HepG2 (cell line): ENCODE data around the gene TMEM14B. TPM values are rescaled to one million over a fixed set of nuclear protein-coding genes. Genes with fewer than 3 reads are reported as not detected.

Experiments used
- ATAC-seq: fragments of 200-7000 bp; cut with Tn5 transposase; 3 replicates; pipeline ENCODE4 v1.9.1; 2020; ENCODE audit warnings: mild to moderate bottlenecking, moderate library complexity
- BruUV-seq: library from RNA; stranded (reverse); fragments of 400-500 nt; replicated peaks from 2 replicates; lab custom pipeline; 2021; lab: Mats Ljungman, UMichigan
- CTCF ChIA-PET: fragments of 300-600 bp; formaldehyde crosslinking; extraction: SDS; loops from one replicate; lab custom pipeline; 2021; ENCODE audit warnings: low total read pairs, inconsistent platforms, low intra/inter-chr PET ratio; lab: Yijun Ruan, JAX
- POLR2A ChIA-PET: fragments of 350-600 bp; sonication (Branson Sonifier 250); formaldehyde crosslinking; loops from one replicate; lab custom pipeline; 2020; ENCODE audit warnings: antibody characterized with exemption, inconsistent platforms; lab: Yijun Ruan, JAX
- DNase-seq: peaks from one replicate; pipeline ENCODE4 v3.0.0-alpha.2; 2015; ENCODE audit warnings: low spot score
- FAIRE-seq: peaks from 3 replicates; lab custom pipeline; 2011; peaks lifted over from hg19 to GRCh38; lab: Jason Lieb, UNC
- H2AFZ ChIP-seq: one replicate; pipeline ENCODE4 v1.6.1; 2011; ENCODE audit warnings: low read length, inconsistent platforms
- H3K27ac ChIP-seq: fragments of 300-600 bp; 3 replicates; pipeline ENCODE4 v1.8.0; 2011; ENCODE audit warnings: mixed run types, mild to moderate bottlenecking, mixed read lengths, low read length, inconsistent platforms; ENCODE audit not compliant: insufficient read depth; ENCODE audit errors: extremely low read length
- H3K27me3 ChIP-seq, 2 experiments: fragments of 200-600 bp in 1 of 2; 2 replicates in 1 of 2; 3 replicates in 1 of 2; pipeline versions ENCODE4 v1.6.0 to v1.8.0; 2011; ENCODE audit warnings: low read length in 2 of 2, mild to moderate bottlenecking in 2 of 2, moderate library complexity in 2 of 2, inconsistent platforms in 1 of 2; ENCODE audit not compliant: insufficient read depth in 2 of 2, control insufficient read depth in 1 of 2
- H3K36me3 ChIP-seq, 2 experiments: fragments of 200-600 bp in 1 of 2; replicated peaks in 1 of 2; 2 replicates in 1 of 2; 3 replicates in 1 of 2; pipeline versions ENCODE4 v1.5.1 to v1.8.0; 2011; ENCODE audit warnings: low read length in 2 of 2, inconsistent platforms in 1 of 2; ENCODE audit not compliant: insufficient read depth in 2 of 2, control insufficient read depth in 1 of 2
- H3K4me1 ChIP-seq: 2 replicates; pipeline ENCODE4 v1.5.1; 2012; ENCODE audit warnings: low read length, inconsistent platforms; ENCODE audit not compliant: insufficient read depth
- H3K4me2 ChIP-seq: 2 replicates; pipeline ENCODE4 v1.6.0; 2011; ENCODE audit warnings: low read depth, low read length, inconsistent platforms
- H3K4me3 ChIP-seq, 3 experiments: fragments of 200-600 bp in 1 of 3; sonication (generic), shearing (Covaris generic) in 1 of 3; replicated peaks in 1 of 3; 2 replicates each; pipeline ENCODE4 v1.5.1; 2011 to 2016; ENCODE audit warnings: low read length in 3 of 3, inconsistent platforms in 2 of 3, low read depth in 2 of 3, mild to moderate bottlenecking in 2 of 3, control low read depth in 1 of 3, mixed read lengths in 1 of 3; ENCODE audit not compliant: insufficient read depth in 1 of 3
- H3K79me2 ChIP-seq: one replicate; pipeline ENCODE4 v1.6.1; 2011; ENCODE audit warnings: low read length, inconsistent platforms; ENCODE audit not compliant: insufficient read depth
- H3K9ac ChIP-seq: 2 replicates; pipeline ENCODE4 v1.6.0; 2011; ENCODE audit warnings: mild to moderate bottlenecking, low read depth, low read length, inconsistent platforms; ENCODE audit not compliant: insufficient read depth
- H3K9me3 ChIP-seq: 2 replicates; pipeline ENCODE4 v1.5.1; 2012; ENCODE audit warnings: mild to moderate bottlenecking, low read length
- H4K20me1 ChIP-seq: 2 replicates; pipeline ENCODE4 v1.6.0; 2011; ENCODE audit warnings: inconsistent platforms, mild to moderate bottlenecking, low read length, moderate library complexity; ENCODE audit not compliant: insufficient read depth
- ARNTL ChIP-seq: sonication (generic); formaldehyde crosslinking; IDR thresholded peaks from 2 replicates; pipeline ENCODE4 v1.4.0; 2020; ENCODE audit warnings: mild to moderate bottlenecking, missing genetic modification reagents
- GATAD2A ChIP-seq: IDR thresholded peaks from 2 replicates; pipeline ENCODE4 v1.6.1; 2016
- IRF2 ChIP-seq: IDR thresholded peaks from 2 replicates; pipeline ENCODE4 v1.6.1; 2018; ENCODE audit warnings: missing genetic modification reagents, missing compliant biosample characterization
- KIAA2018 ChIP-seq: sonication (generic); formaldehyde crosslinking; IDR thresholded peaks from 2 replicates; pipeline ENCODE4 v1.5.0; 2020; ENCODE audit warnings: mild to moderate bottlenecking, missing genetic modification reagents, borderline replicate concordance
- KLF12 ChIP-seq: sonication (generic); formaldehyde crosslinking; IDR thresholded peaks from 2 replicates; pipeline ENCODE4 v1.4.0; 2020; ENCODE audit warnings: missing genetic modification reagents, borderline replicate concordance
- ZNF234 ChIP-seq: sonication (generic); formaldehyde crosslinking; conservative IDR thresholded peaks from 2 replicates; pipeline ENCODE4 v1.5.1; 2020; ENCODE audit warnings: mild to moderate bottlenecking, missing genetic modification reagents
- ZNF292 ChIP-seq: sonication (generic); formaldehyde crosslinking; IDR thresholded peaks from 2 replicates; pipeline ENCODE4 v1.8.1; 2022; ENCODE audit warnings: mild to moderate bottlenecking, low read depth, missing genetic modification reagents, borderline replicate concordance
- ZNF331 ChIP-seq: sonication (generic); formaldehyde crosslinking; IDR thresholded peaks from 2 replicates; pipeline ENCODE4 v1.4.0; 2020; ENCODE audit warnings: missing genetic modification reagents
- ZNF451 ChIP-seq: sonication (generic); formaldehyde crosslinking; IDR thresholded peaks from 2 replicates; pipeline ENCODE4 v1.5.0; 2020; ENCODE audit warnings: mild to moderate bottlenecking, missing genetic modification reagents
- ZSCAN31 ChIP-seq: sonication (generic); formaldehyde crosslinking; IDR thresholded peaks from 2 replicates; pipeline ENCODE4 v1.5.0; 2020; ENCODE audit warnings: low read depth, mild to moderate bottlenecking, missing genetic modification reagents
- WGBS: methylation state at CpG from one replicate; pipeline ENCODE4 v1.1.6; 2017; ENCODE audit warnings: low lambda C conversion rate; 5-methylcytosine and 5-hydroxymethylcytosine counted together
- in situ Hi-C: cut with HindIII; loops from 2 replicates; pipeline ENCODE4 v1.10.0; 2017; ENCODE audit warnings: low pct_unique_long_range_greater_than_20kb; ENCODE audit not compliant: extremely low pct_ligation_motif_present
- intact Hi-C: fragments of 100-400 bp; cut with micrococcal nuclease; formaldehyde crosslinking; loops from one replicate; pipeline ENCODE4 v1.10.0; 2022; ENCODE audit not compliant: unreplicated experiment
- polyA plus RNA-seq, 8 experiments: library from polyadenylated mRNA; depleted of rRNA in 3 of 8; stranded (reverse) in 7 of 8; unstranded in 1 of 8; fragments of >200 nt; fragmentation: Illumina TruSeq in 4 of 8; extraction: Trizol in 4 of 8; gene quantifications; 2 replicates each; pipeline versions ENCODE4 v1.2.1 to v1.2.3, GENCODE V29; 2011 to 2016; ENCODE audit warnings: low read depth in 4 of 8, missing spikeins in 1 of 8, mixed read lengths in 1 of 8; ENCODE audit not compliant: insufficient read depth in 1 of 8
- total RNA-seq, 5 experiments: library from RNA; depleted of rRNA; stranded (reverse); fragments of >200 nt; fragmentation: Illumina TruSeq; extraction: Trizol; gene quantifications; 2 replicates each; pipeline ENCODE4 v1.2.3, GENCODE V29; 2016; ENCODE audit warnings: low read depth in 1 of 5
- TF ChIP-seq, protein P1 (sequence below): sonication (generic); formaldehyde crosslinking; IDR thresholded peaks from 2 replicates; pipeline ENCODE4 v1.5.0; 2020; ENCODE audit warnings: mild to moderate bottlenecking, missing genetic modification reagents

Gene TMEM14B
- total and polyA plus RNA-seq, 2 of the 13 experiments (the other 11 are each of a cell fraction or from before 2014, with no cell fraction given): 133 to 200 TPM

- Histone ChIP-seq H3K9ac (peak overlapping the region; percentile 90), H3K27ac (peak overlapping the region; percentile 95), H3K4me1 (peaks cover 34% of the 10 kb centered on the region), H3K79me2 (peaks cover 25% of the 10 kb centered on the region), H2AFZ (peak overlapping the region; percentile 49), H3K27me3 (no peaks in the 10 kb centered on the region), H4K20me1 (no peaks in the 10 kb centered on the region), H3K36me3 (peaks cover 7 to 14% of the 10 kb centered on the region in 2 experiments), H3K4me3 (peak overlapping the region; percentile 46 to 78 (median 49)), H3K9me3 (peaks cover 15% of the 10 kb centered on the region), H3K4me2 (peak overlapping the region; percentile 84)
- DNase-seq (peak; percentile 28), FAIRE-seq (no peak), ATAC-seq (peak; percentile 30)
- intact Hi-C loops: loop anchor here (1.0 to 2.0 kb wide), 4 partner anchors 28 to 344 kb away; partner anchors contain the start of genes C6orf52 and PAK1IP1
- TSS peak; percentile 90 for BruUV-seq
- POLR2A ChIA-PET: interaction anchor here (0.7 to 6.6 kb wide), 23 partner anchors 11 to 480 kb away, joined by 3 to 332 read pairs (median 6); partner anchors contain the start of genes C6orf52, GCNT2, PAK1IP1 and SMIM13
- in situ Hi-C loops: no loop called here
- WGBS: 50% methylated on average over 11 of the region's 11 CpGs
- CTCF ChIA-PET: no interaction called here
- no peak for TF ChIP-seq ARNTL
- no peak for TF ChIP-seq ZNF451 (CRISPR knock-in tag)
- no peak; the same call in none of the 2 replicates for TF ChIP-seq KLF12 (CRISPR knock-in tag)
- no peak for TF ChIP-seq IRF2 (CRISPR knock-in tag)
- TF ChIP-seq ZSCAN31 (CRISPR knock-in tag): 0 out of 2 replicates have a peak, but pooled peaks have one; percentile 12
- no peak for TF ChIP-seq GATAD2A
- TF ChIP-seq ZNF292 (CRISPR knock-in tag): no peak
- TF ChIP-seq, protein P1, sequence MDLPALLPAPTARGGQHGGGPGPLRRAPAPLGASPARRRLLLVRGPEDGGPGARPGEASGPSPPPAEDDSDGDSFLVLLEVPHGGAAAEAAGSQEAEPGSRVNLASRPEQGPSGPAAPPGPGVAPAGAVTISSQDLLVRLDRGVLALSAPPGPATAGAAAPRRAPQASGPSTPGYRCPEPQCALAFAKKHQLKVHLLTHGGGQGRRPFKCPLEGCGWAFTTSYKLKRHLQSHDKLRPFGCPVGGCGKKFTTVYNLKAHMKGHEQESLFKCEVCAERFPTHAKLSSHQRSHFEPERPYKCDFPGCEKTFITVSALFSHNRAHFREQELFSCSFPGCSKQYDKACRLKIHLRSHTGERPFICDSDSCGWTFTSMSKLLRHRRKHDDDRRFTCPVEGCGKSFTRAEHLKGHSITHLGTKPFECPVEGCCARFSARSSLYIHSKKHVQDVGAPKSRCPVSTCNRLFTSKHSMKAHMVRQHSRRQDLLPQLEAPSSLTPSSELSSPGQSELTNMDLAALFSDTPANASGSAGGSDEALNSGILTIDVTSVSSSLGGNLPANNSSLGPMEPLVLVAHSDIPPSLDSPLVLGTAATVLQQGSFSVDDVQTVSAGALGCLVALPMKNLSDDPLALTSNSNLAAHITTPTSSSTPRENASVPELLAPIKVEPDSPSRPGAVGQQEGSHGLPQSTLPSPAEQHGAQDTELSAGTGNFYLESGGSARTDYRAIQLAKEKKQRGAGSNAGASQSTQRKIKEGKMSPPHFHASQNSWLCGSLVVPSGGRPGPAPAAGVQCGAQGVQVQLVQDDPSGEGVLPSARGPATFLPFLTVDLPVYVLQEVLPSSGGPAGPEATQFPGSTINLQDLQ (CRISPR knock-in tag): no peak
- no peak for TF ChIP-seq KIAA2018 (CRISPR knock-in tag)
- no peak for TF ChIP-seq ZNF331 (CRISPR knock-in tag)
- TF ChIP-seq ZNF234: no peak
Measured at GRCh38 chr6:10721850-10722569, 25.6 kb upstream of the TMEM14B start.
